Activated CD8-positive, alpha-beta T cell treated with anti-CD3 and anti-CD28 coated beads for 36 hours (primary cell): ENCODE data around the gene FAM83F. TPM values are rescaled to one million over a fixed set of nuclear protein-coding genes. Genes with fewer than 3 reads are reported as not detected.

Source experiments
- ATAC-seq: fragments of 200-7000 bp; cut with Tn5 transposase; one replicate; pipeline ENCODE4 v1.10.0; 2021; ENCODE audit warnings: mild to moderate bottlenecking, moderate library complexity
- CTCF ChIA-PET: fragments of 350-600 bp; sonication (Branson Sonifier 250); formaldehyde crosslinking; loops from one replicate; lab custom pipeline; 2021; ENCODE audit warnings: antibody characterized with exemption; lab: Charles Lee
- POLR2A ChIA-PET: fragments of 350-600 bp; sonication (Branson Sonifier 250); formaldehyde crosslinking; loops from one replicate; lab custom pipeline; 2021; ENCODE audit warnings: antibody characterized with exemption; lab: Charles Lee
- DNase-seq: peaks from one replicate; pipeline ENCODE4 v3.0.0-alpha.2; 2020
- H3K27ac Mint-ChIP-seq: one replicate; pipeline ENCODE4 v1.8.0; 2021; ENCODE audit warnings: mild to moderate bottlenecking, mixed read lengths
- H3K27me3 Mint-ChIP-seq: one replicate; pipeline ENCODE4 v1.8.0; 2021; ENCODE audit warnings: mixed read lengths
- H3K36me3 Mint-ChIP-seq: one replicate; pipeline ENCODE4 v1.8.0; 2021; ENCODE audit warnings: low read depth, mixed read lengths
- H3K4me1 Mint-ChIP-seq: one replicate; pipeline ENCODE4 v1.8.0; 2021; ENCODE audit warnings: low read depth, mixed read lengths
- H3K4me3 Mint-ChIP-seq: one replicate; pipeline ENCODE4 v1.8.0; 2021; ENCODE audit warnings: mild to moderate bottlenecking, moderate library complexity, mixed read lengths
- H3K9me3 Mint-ChIP-seq: one replicate; pipeline ENCODE4 v1.8.0; 2021; ENCODE audit warnings: mixed read lengths
- CTCF ChIP-seq: fragments of 200-600 bp; IDR thresholded peaks from one replicate; pipeline ENCODE4 v1.8.0; 2022; ENCODE audit warnings: antibody characterized with exemption, mild to moderate bottlenecking
- intact Hi-C: fragments of 100-400 bp; cut with micrococcal nuclease; formaldehyde crosslinking; loops from one replicate; pipeline ENCODE4 v1.10.0; 2022
- total RNA-seq, 2 experiments: library from RNA; stranded (reverse); gene quantifications; one replicate each; pipeline ENCODE4 v1.2.3, GENCODE V29; 2021

Gene FAM83F
- total RNA-seq, 2 experiments from 2014 or later: 1.5 to 2.0 TPM

GRCh38 chr22:40042312-40042711 lies 47.6 kb downstream of the FAM83F start:
- no peak for TF ChIP-seq CTCF
- ATAC-seq (no peak), DNase-seq (no peak)
- POLR2A ChIA-PET: interaction anchor here (0.9 to 2.7 kb wide), 2 partner anchors 48 to 137 kb away, joined by 4 to 11 read pairs; partner anchors contain the start of gene FAM83F
- CTCF ChIA-PET: interaction anchor here (2.4 to 3.2 kb wide), 2 partner anchors 18 to 508 kb away, joined by 12 to 19 read pairs; no protein-coding TSS in a partner anchor
- H3K4me3 Mint-ChIP-seq: no peak overlapping the region
- peaks cover 3% of the 10 kb centered on the region for H3K36me3 Mint-ChIP-seq
- peaks cover 13% of the 10 kb centered on the region for H3K4me1 Mint-ChIP-seq
- no peaks in the 10 kb centered on the region for H3K9me3 Mint-ChIP-seq
- H3K27me3 Mint-ChIP-seq: peaks cover 5% of the 10 kb centered on the region
- intact Hi-C loops: loop anchor here (5.0 kb wide), 1 partner anchor 305 kb away; the partner anchor contains the start of gene ADSL
- no peak overlapping the region for H3K27ac Mint-ChIP-seq

- peak overlapping the region; percentile 87 for H3K4me3 Mint-ChIP-seq
- H3K27me3 Mint-ChIP-seq: peaks cover 3% of the 10 kb centered on the region
- DNase-seq: no peak
- TF ChIP-seq CTCF: no peak
- POLR2A ChIA-PET: interaction anchor here (0.9 to 2.7 kb wide), 9 partner anchors 8 to 523 kb away, joined by 3 to 23 read pairs (median 3); partner anchors contain the start of genes ADSL, FAM83F and GRAP2
- H3K4me1 Mint-ChIP-seq: peaks cover 19% of the 10 kb centered on the region
- CTCF ChIA-PET: interaction anchor here (1.0 to 3.9 kb wide), 6 partner anchors 19 to 514 kb away, joined by 3 to 35 read pairs (median 12); partner anchors contain the start of genes ADSL and TNRC6B
- intact Hi-C loops: loop anchor here (5.0 kb wide), 1 partner anchor 304 kb away; the partner anchor contains the start of gene ADSL
- no peak for ATAC-seq
- H3K36me3 Mint-ChIP-seq: peaks cover 3% of the 10 kb centered on the region
- peak overlapping the region; percentile 99 for H3K27ac Mint-ChIP-seq
- no peaks in the 10 kb centered on the region for H3K9me3 Mint-ChIP-seq
These were observed 48.3 kb downstream of the FAM83F start for GRCh38 chr22:40043081-40043480.

- CTCF ChIA-PET: interaction anchor here (1.0 to 3.9 kb wide), 8 partner anchors 11 to 514 kb away, joined by 3 to 35 read pairs (median 8); partner anchors contain the start of genes ADSL and TNRC6B
- DNase-seq (no peak), ATAC-seq (no peak)
- intact Hi-C loops: loop anchor here (1.0 to 5.0 kb wide), 2 partner anchors 134 to 304 kb away; partner anchors contain the start of genes ADSL and TNRC6B
- H3K27ac Mint-ChIP-seq: peak overlapping the region; percentile 99
- peaks cover 23% of the 10 kb centered on the region for H3K4me1 Mint-ChIP-seq
- H3K4me3 Mint-ChIP-seq: peak overlapping the region; percentile 87
- TF ChIP-seq CTCF: no peak
- peaks cover 3% of the 10 kb centered on the region for H3K36me3 Mint-ChIP-seq
- no peaks in the 10 kb centered on the region for H3K27me3 Mint-ChIP-seq
- H3K9me3 Mint-ChIP-seq: no peaks in the 10 kb centered on the region
- POLR2A ChIA-PET: interaction anchor here (0.6 to 4.8 kb wide), 41 partner anchors 8 to 719 kb away, joined by 3 to 63 read pairs (median 3); partner anchors contain the start of genes ADSL, FAM83F, GRAP2 and TNRC6B
These were observed 49.0 kb downstream of the FAM83F start for GRCh38 chr22:40043793-40044101.

GRCh38 chr22:40044102-40044869 lies 49.5 kb downstream of the FAM83F start:
- Mint-ChIP-seq H3K4me3 (peak overlapping the region; percentile 87), H3K27me3 (no peaks in the 10 kb centered on the region), H3K36me3 (peaks cover 3% of the 10 kb centered on the region), H3K4me1 (peaks cover 26% of the 10 kb centered on the region), H3K9me3 (no peaks in the 10 kb centered on the region), H3K27ac (peak overlapping the region; percentile 99)
- peak; percentile 88 for ATAC-seq
- DNase-seq: peak; percentile 99
- ChIA-PET CTCF (interaction anchor here (0.8 to 3.9 kb wide), 11 partner anchors 10 to 515 kb away, joined by 3 to 35 read pairs (median 5); partner anchors contain the start of genes ADSL and TNRC6B), POLR2A (interaction anchor here (0.5 to 4.8 kb wide), 46 partner anchors 9 to 720 kb away, joined by 3 to 63 read pairs (median 3); partner anchors contain the start of genes ADSL, FAM83F, GRAP2 and TNRC6B)
- intact Hi-C loops: loop anchor here (1.0 to 5.0 kb wide), 2 partner anchors 133 to 303 kb away; partner anchors contain the start of genes ADSL and TNRC6B
- no peak for TF ChIP-seq CTCF
